GM12878 (cell line): Measurements from ENCODE around the gene DMRT1. TPM values are rescaled to one million over a fixed set of nuclear protein-coding genes. Genes with fewer than 3 reads are reported as not detected.

Experiments used
- ATAC-seq: fragments of 200-7000 bp; cut with Tn5 transposase; 3 replicates; pipeline ENCODE4 v1.9.1; 2020; ENCODE audit warnings: mild to moderate bottlenecking, moderate library complexity
- BruUV-seq: library from RNA; stranded (reverse); fragments of 400-500 nt; replicated peaks from 2 replicates; lab custom pipeline; 2021; lab: Mats Ljungman, UMichigan
- CTCF ChIA-PET: fragments of 300-600 bp; sonication (Branson Sonifier 250); formaldehyde crosslinking; extraction: SDS; loops from one replicate; lab custom pipeline; 2021; ENCODE audit warnings: inconsistent platforms; lab: Yijun Ruan, JAX
- POLR2A ChIA-PET: fragments of 350-600 bp; formaldehyde crosslinking; extraction: SDS; loops from one replicate; lab custom pipeline; 2021; ENCODE audit warnings: inconsistent platforms; lab: Charles Lee
- RAD21 ChIA-PET: fragments of 300-600 bp; sonication (Branson Sonifier 250); formaldehyde crosslinking; loops from one replicate; lab custom pipeline; 2023; ENCODE audit warnings: antibody characterized with exemption; ENCODE audit not compliant: unreplicated experiment; lab: Charles Lee
- SMC1A ChIA-PET: fragments of 300-600 bp; sonication (Branson Sonifier 250); formaldehyde crosslinking; loops from one replicate; lab custom pipeline; 2023; ENCODE audit not compliant: unreplicated experiment, uncharacterized antibody; lab: Charles Lee
- DNase-seq: peaks from one replicate; pipeline ENCODE4 v3.0.0-alpha.2; 2011; ENCODE audit warnings: low read depth, low spot score
- FAIRE-seq: peaks from 3 replicates; lab custom pipeline; 2011; peaks lifted over from hg19 to GRCh38; lab: Jason Lieb, UNC
- H2AFZ ChIP-seq: 2 replicates; pipeline ENCODE4 v1.6.0; 2011; ENCODE audit warnings: low read depth, low read length, control low read depth; ENCODE audit not compliant: control insufficient read depth
- H3K27ac ChIP-seq: 2 replicates; pipeline ENCODE4 v1.5.1; 2011; ENCODE audit warnings: control low read depth; ENCODE audit not compliant: control insufficient read depth, insufficient read depth
- H3K27me3 ChIP-seq, 2 experiments: replicated peaks in 1 of 2; 2 replicates each; pipeline versions ENCODE4 v1.6.0 to v1.6.1; 2011; ENCODE audit warnings: low read length in 1 of 2; ENCODE audit not compliant: control insufficient read depth in 2 of 2, insufficient read depth in 2 of 2
- H3K36me3 ChIP-seq, 2 experiments: 2 replicates each; pipeline ENCODE4 v1.5.1; 2011; ENCODE audit warnings: low read length in 1 of 2; ENCODE audit not compliant: control insufficient read depth in 2 of 2, insufficient read depth in 2 of 2
- H3K4me1 ChIP-seq: 2 replicates; pipeline ENCODE4 v1.6.1; 2011; ENCODE audit warnings: mild to moderate bottlenecking, low read length, moderate library complexity, mixed read lengths; ENCODE audit not compliant: control insufficient read depth, insufficient read depth
- H3K4me2 ChIP-seq: 2 replicates; pipeline ENCODE4 v1.6.0; 2011; ENCODE audit warnings: control low read depth; ENCODE audit not compliant: control insufficient read depth, insufficient read depth
- H3K4me3 ChIP-seq: fragments of 200-600 bp; sonication (generic); 2 replicates; pipeline ENCODE4 v1.5.1; 2016
- H3K79me2 ChIP-seq: 2 replicates; pipeline ENCODE4 v1.6.0; 2011; ENCODE audit warnings: low read length; ENCODE audit not compliant: control insufficient read depth, insufficient read depth
- H3K9ac ChIP-seq: 2 replicates; pipeline ENCODE4 v1.8.0; 2011; ENCODE audit warnings: low read length, control low read depth, mixed read lengths; ENCODE audit not compliant: control insufficient read depth, insufficient read depth
- H3K9me3 ChIP-seq: replicated peaks from 3 replicates; pipeline ENCODE4 v1.5.1; 2011; ENCODE audit warnings: mild to moderate bottlenecking, low read length; ENCODE audit not compliant: control insufficient read depth, insufficient read depth
- H4K20me1 ChIP-seq: 2 replicates; pipeline ENCODE4 v1.6.0; 2011; ENCODE audit not compliant: control insufficient read depth, insufficient read depth
- BCL11A ChIP-seq: IDR thresholded peaks from 2 replicates; pipeline ENCODE4 v1.6.1; 2011; ENCODE audit warnings: low read depth, low read length
- BHLHE40 ChIP-seq, 2 experiments: fragments of 450-650 bp in 1 of 2; IDR thresholded peaks; 2 replicates each; pipeline ENCODE4 v1.6.1; 2011 to 2017; ENCODE audit warnings: low read depth in 2 of 2, borderline replicate concordance in 1 of 2, improper control_type of control experiment in 1 of 2, low read length in 1 of 2, mild to moderate bottlenecking in 1 of 2
- CBFB ChIP-seq: IDR thresholded peaks from 2 replicates; pipeline ENCODE4 v1.6.1; 2016; ENCODE audit warnings: antibody characterized with exemption, low read depth
- DPF2 ChIP-seq: fragments of 450-650 bp; IDR thresholded peaks from 2 replicates; pipeline ENCODE4 v1.6.1; 2017; ENCODE audit warnings: mild to moderate bottlenecking
- FOXK2 ChIP-seq: fragments of 450-650 bp; IDR thresholded peaks from 2 replicates; pipeline ENCODE4 v1.6.1; 2017; ENCODE audit warnings: mild to moderate bottlenecking, moderate library complexity
- IKZF1 ChIP-seq: fragments of 450-650 bp; conservative IDR thresholded peaks from 2 replicates; pipeline ENCODE4 v1.6.1; 2017; ENCODE audit warnings: antibody characterized with exemption, mild to moderate bottlenecking
- IKZF2 ChIP-seq, 2 experiments: fragments of 450-650 bp; IDR thresholded peaks; 2 replicates each; pipeline ENCODE4 v1.6.1; 2017; ENCODE audit warnings: mild to moderate bottlenecking in 2 of 2, moderate library complexity in 2 of 2
- IRF5 ChIP-seq: fragments of 450-650 bp; IDR thresholded peaks from 2 replicates; pipeline ENCODE4 v1.6.1; 2017; ENCODE audit warnings: borderline replicate concordance
- JUNB ChIP-seq: IDR thresholded peaks from 2 replicates; pipeline ENCODE4 v1.6.1; 2016; ENCODE audit warnings: antibody characterized with exemption, mild to moderate bottlenecking
- MEF2A ChIP-seq: IDR thresholded peaks from 2 replicates; pipeline ENCODE4 v1.6.1; 2011; ENCODE audit warnings: low read depth, mild to moderate bottlenecking, low read length, moderate library complexity; ENCODE audit not compliant: insufficient read depth
- MEF2B ChIP-seq: fragments of 450-650 bp; IDR thresholded peaks from 2 replicates; pipeline ENCODE4 v1.6.1; 2018; ENCODE audit warnings: mild to moderate bottlenecking, moderate library complexity; ENCODE audit not compliant: partially characterized antibody, poor library complexity, severe bottlenecking
- MXI1 ChIP-seq: fragments of 150-350 bp; IDR thresholded peaks from 2 replicates; pipeline ENCODE4 v1.6.1; 2011; ENCODE audit warnings: low read depth, mild to moderate bottlenecking, inconsistent platforms, low read length, improper control_type of control experiment
- NBN ChIP-seq: fragments of 450-650 bp; IDR thresholded peaks from 2 replicates; pipeline ENCODE4 v1.6.1; 2016
- NFIC ChIP-seq: IDR thresholded peaks from 2 replicates; pipeline ENCODE4 v1.6.1; 2012; ENCODE audit warnings: low read depth, mild to moderate bottlenecking, inconsistent platforms, low read length, moderate library complexity
- PBX3 ChIP-seq: IDR thresholded peaks from 2 replicates; pipeline ENCODE4 v1.6.1; 2011; ENCODE audit warnings: mild to moderate bottlenecking, low read depth, low read length, moderate library complexity; ENCODE audit not compliant: insufficient replicate concordance
- PKNOX1 ChIP-seq: fragments of 450-650 bp; IDR thresholded peaks from 2 replicates; pipeline ENCODE4 v1.6.1; 2016; ENCODE audit warnings: mild to moderate bottlenecking
- POU2F2 ChIP-seq: IDR thresholded peaks from 3 replicates; pipeline ENCODE4 v1.6.1; 2011; ENCODE audit warnings: low read depth, mild to moderate bottlenecking, low read length, borderline replicate concordance
- RAD51 ChIP-seq: fragments of 450-650 bp; IDR thresholded peaks from 2 replicates; pipeline ENCODE4 v1.6.1; 2016; ENCODE audit warnings: moderate library complexity, mild to moderate bottlenecking, inconsistent platforms
- RELA ChIP-seq: fragments of 450-650 bp; IDR thresholded peaks from 2 replicates; pipeline ENCODE4 v1.8.0; 2014; ENCODE audit warnings: borderline replicate concordance; ENCODE audit not compliant: partially characterized antibody
- RUNX3 ChIP-seq: IDR thresholded peaks from 2 replicates; pipeline ENCODE4 v1.6.1; 2012; ENCODE audit warnings: low read length, inconsistent platforms
- WGBS: methylation state at CpG from one replicate; pipeline ENCODE4 v1.1.6; 2016; ENCODE audit warnings: low lambda C conversion rate; ENCODE audit not compliant: insufficient replicate concordance, insufficient coverage; ENCODE audit errors: missing lambda C conversion rate; 5-methylcytosine and 5-hydroxymethylcytosine counted together
- in situ Hi-C: fragments of 300-500 bp; cut with MboI; formaldehyde crosslinking; loops from 9 replicates; pipeline ENCODE4 v1.14.3; 2018; ENCODE audit warnings: mixed read lengths
- intact Hi-C: fragments of 100-400 bp; cut with micrococcal nuclease; formaldehyde crosslinking; loops from one replicate; pipeline ENCODE4 v1.14.2; 2022; ENCODE audit not compliant: unreplicated experiment
- polyA plus RNA-seq, 11 experiments: library from polyadenylated mRNA; depleted of rRNA in 4 of 11; unstranded in 6 of 11; stranded (reverse) in 5 of 11; fragments of >200 nt; fragmentation: Nextera tagmentation in 4 of 11; fragmentation: Illumina TruSeq in 1 of 11; extraction: Ambion mirVana in 4 of 11; extraction: Trizol in 1 of 11; gene quantifications; 1 replicate in 1 of 11; 2 replicates in 10 of 11; pipeline versions ENCODE4 v1.2.1 to v1.2.3, GENCODE V29; 2011 to 2016; ENCODE audit warnings: inconsistent platforms in 2 of 11, missing spikeins in 2 of 11, low read depth in 1 of 11
- total RNA-seq, 4 experiments: library from RNA; depleted of rRNA in 3 of 4; stranded (reverse); fragments of >200 nt in 3 of 4; fragmentation: Illumina TruSeq in 1 of 4; extraction: Trizol in 1 of 4; gene quantifications; 2 replicates each; pipeline versions ENCODE4 v1.2.1 to v1.2.3, GENCODE V29; 2013 to 2021

The DMRT1 gene
- total and polyA plus RNA-seq, 10 of the 15 experiments (the other 5 are each of a cell fraction or from before 2014, with no cell fraction given), result 0.06 to 1.9 (median 0.24) TPM

GRCh38 chr9:880725-881124, 39.2 kb downstream of the DMRT1 start:
- H3K4me2 ChIP-seq, result no peak overlapping the region
- in situ Hi-C loops, result no loop called here
- H3K36me3 ChIP-seq, result no peaks in the 10 kb centered on the region
- RAD21 ChIA-PET, result interaction anchor here (1.1 to 1.7 kb wide), 6 partner anchors 11 to 1050 kb away, joined by 3 to 11 read pairs (median 6); no protein-coding TSS in a partner anchor
- intact Hi-C loops, result loop anchor here (1.0 kb wide), 1 partner anchor 21 kb away; no protein-coding TSS in a partner anchor
- no peaks in the 10 kb centered on the region for H3K9me3 ChIP-seq
- WGBS, result 2% methylated on average over 7 of the region's 7 CpGs
- no peaks in the 10 kb centered on the region for H4K20me1 ChIP-seq
- no peak overlapping the region for H3K4me3 ChIP-seq
- H3K9ac ChIP-seq, result no peak overlapping the region
- H3K27me3 ChIP-seq, result no peaks in the 10 kb centered on the region
- no peak for FAIRE-seq
- no peaks in the 10 kb centered on the region for H3K4me1 ChIP-seq
- no peaks in the 10 kb centered on the region for H3K79me2 ChIP-seq
- peak; percentile 90 for ATAC-seq
- SMC1A ChIA-PET, result interaction anchor here (0.8 to 3.2 kb wide), 12 partner anchors 11 to 212 kb away, joined by 3 to 16 read pairs (median 7); no protein-coding TSS in a partner anchor
- BruUV-seq, result no TSS peak
- no peak overlapping the region for H2AFZ ChIP-seq
- H3K27ac ChIP-seq, result no peak overlapping the region
- POLR2A ChIA-PET, result interaction anchor here (0.5 to 1.4 kb wide), 4 partner anchors 9 to 36 kb away, joined by 3 to 4 read pairs (median 3); no protein-coding TSS in a partner anchor
- CTCF ChIA-PET, result interaction anchor here (0.6 to 4.7 kb wide), 14 partner anchors 11 to 464 kb away, joined by 3 to 33 read pairs (median 4); no protein-coding TSS in a partner anchor
- peak; percentile 24 for DNase-seq
- TF ChIP-seq FOXK2 (no peak), JUNB (no peak), PKNOX1 (peak; percentile 56; the same call in 1 of the 2 replicates), POU2F2 (peak; percentile 44; the same call in 1 of the 3 replicates), MEF2B (peak; percentile 82), BHLHE40 (IDR thresholded peaks at IDR 0.05; ENCODE audit: borderline replicate concordance in 1 of 2, low read depth in 2 of 2, low read length in 1 of 2) (peak; percentile 56 to 80; a peak in 3 of 4 replicates), PBX3 (peak; percentile 71), NBN (peak; percentile 84), IRF5 (peak; percentile 60; the same call in 1 of the 2 replicates), RELA (no peak), IKZF2 (IDR thresholded peaks at IDR 0.05) (peak; percentile 88 to 89), MEF2A (0 out of 2 replicates have a peak, but pooled peaks have one; percentile 19), RAD51 (no peak), NFIC (peak; percentile 67; the same call in 1 of the 2 replicates), RUNX3 (peak; percentile 89), IKZF1 (peak; percentile 92), CBFB (peak; percentile 37; the same call in 1 of the 2 replicates), DPF2 (peak; percentile 98), BCL11A (peak; percentile 90), MXI1 (peak; percentile 77)
